ENCODE results near the gene SDCBP2.

The SDCBP2 gene

DNA sequence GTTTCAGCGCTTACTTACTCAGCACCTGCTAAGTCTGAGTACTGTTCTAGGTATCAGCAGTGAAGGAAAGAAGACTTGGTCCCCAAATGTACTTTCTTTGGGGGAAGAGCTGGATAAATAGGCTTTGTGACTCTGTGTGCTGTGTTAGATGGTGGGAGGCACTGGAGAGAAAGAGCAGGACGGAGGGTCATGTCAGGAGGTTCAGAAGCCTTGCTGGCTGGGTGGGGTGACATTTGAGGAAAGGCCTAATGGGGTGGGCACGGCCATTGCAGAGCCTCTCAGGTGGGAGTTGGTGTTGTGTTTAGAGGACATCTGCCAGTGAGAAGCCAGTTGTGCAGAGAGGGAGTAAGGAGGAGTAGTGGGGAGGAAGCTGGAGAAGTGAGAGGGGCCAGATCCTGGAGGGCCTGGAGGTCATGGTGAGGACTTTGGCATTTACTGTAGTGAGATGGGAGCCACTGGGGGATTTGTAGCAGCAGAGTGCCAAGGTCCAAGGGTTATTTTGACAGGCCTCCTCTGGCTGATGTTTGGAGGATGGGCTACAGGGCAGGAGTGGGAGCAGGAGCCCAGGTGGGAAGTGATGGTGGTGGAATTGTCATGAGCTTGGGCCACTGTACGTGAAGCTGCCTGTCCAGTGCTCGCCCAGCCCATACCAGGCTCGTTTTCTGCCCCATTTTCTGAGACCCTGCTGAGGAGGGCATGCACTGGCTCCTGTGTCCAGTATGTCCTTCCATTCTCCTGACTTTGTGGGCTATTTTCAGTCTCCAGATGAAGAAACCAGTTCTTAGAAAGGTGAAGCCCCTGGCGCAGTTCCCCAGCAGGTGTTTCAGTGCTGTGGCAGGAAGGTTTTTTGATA is 886 bp downstream of the SDCBP2 start:
- DNase-seq = no peak

DNA sequence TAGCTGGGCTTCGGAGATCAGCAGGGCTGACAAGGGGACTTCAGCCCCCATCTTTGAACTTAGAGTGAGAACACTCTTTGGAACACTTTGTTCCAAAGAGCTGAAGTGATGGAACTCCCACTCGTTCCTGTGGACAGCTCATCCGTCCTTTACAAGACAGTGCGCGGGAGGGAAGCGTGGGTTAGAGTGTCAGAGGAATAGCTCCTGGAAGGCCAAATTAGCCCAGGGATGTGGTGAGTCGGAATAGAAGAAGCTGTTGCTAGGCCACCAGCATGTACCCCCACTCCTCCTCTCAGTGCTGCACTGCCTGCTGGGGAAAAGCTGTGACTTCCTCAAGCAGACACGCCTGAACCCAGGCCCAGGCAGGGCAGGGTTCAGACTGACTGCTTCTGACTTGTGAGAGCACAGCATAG is 1.7 kb downstream of the SDCBP2 start:
- DNase-seq = no peak

DNA sequence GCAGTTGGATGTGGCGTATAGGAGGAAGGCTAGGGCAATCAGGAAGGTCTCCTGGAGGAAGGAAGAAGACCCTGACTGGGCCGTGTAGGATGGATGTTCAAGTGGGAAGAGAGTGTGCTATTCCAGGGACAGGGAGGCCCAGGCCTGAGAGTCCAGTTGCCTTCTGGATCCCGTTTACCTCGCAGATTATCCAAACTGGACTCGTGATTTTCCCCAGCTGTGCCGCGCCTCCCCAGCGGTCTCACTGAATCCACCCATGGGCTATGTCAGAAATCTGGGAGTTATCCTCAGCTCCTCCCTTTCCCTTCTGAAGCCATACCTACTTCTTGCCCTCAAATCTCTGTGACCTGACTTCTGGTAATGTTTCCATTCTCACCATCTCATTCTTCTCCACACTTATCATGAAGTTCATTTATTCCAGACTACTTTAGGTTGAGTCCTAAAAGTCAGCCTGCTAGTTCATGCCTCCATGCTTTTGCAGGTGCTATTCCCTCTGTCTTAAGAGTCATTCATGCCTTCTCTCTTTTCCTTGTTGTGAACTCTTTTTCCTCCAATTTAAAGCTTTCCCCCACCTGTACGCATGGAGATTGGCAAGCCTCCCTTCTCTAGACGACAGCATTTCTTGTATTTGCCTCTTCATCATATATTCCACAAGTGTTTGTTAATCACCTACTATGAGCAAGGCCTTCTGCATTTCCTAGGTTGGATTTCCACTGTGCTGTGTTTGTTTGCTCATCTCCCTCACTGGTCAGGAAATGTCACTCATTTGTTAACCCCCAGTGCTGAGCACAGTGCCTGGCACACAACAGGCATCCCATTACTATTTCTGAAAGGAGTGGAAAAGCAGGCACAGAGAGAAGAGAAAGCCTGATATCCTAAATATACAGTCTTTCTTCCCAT is 2.7 kb downstream of the SDCBP2 start:
- no peak for DNase-seq

- peak; percentile 93 to 95 for DNase-seq
Observed at GRCh38 chr20:1325173-1326030, 3.5 kb downstream of the SDCBP2 start.

DNA sequence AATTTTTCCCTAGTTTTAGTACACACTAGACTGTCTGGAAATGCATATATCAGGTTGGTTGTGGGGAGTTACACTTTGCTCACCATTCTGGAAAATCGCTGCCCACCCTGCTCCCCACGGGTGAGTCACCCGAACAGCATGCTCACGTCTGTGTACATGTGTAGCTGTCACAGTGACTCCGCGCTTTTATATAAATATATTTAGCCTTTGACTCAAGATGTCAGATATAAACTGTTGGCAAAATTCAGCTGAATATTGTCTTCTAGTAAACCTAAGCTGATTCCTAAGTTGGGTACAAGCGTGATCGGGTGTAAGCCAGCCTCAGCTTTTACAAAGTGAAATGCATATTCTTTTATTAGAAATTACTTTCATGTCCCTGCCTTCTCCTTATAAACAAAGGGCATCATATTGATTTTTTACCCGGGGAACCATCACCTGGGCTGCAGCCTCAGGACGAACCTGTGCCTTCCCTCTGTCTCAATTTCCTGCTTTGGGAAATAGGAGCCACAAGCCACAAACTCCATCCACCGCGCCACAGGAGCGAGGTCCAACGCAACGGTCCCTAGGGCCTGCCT is 4.3 kb downstream of the SDCBP2 start:
- DNase-seq = no peak

DNA sequence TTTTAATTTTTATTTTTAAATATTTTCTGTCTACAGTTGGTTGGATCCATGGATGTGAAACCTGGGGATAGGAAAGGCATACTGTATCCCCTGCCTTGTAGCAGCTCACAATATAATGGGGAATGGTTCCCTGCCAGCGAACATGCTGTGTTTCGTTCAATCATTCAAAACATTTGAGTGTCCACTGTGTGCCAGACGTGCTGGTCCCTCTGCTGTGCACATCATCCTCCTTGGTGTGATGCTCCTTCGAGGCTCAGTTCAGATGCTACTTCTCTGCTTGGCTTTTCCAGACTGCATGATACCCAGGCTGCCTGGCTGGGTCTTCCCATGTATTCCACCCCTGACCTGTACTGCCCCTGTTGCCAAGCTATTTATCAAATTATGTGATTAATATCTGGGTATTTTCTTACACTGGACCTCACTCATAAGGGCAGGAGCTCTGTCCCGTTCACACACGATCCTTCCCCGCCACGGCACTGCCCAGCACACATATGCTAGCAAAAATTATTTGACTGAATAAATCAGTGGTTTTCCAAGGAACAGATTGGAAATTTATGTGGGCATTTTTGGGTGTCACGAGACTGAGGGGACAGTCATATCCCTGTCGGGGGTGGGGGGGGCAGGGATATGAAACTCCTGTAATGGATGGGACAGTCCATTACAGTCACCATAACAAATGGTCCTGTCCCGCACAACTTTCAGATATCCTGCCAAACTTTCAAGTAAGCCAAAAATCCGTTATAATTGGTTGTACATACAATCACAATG is 4.9 kb downstream of the SDCBP2 start:
- DNase-seq = no peak

DNA sequence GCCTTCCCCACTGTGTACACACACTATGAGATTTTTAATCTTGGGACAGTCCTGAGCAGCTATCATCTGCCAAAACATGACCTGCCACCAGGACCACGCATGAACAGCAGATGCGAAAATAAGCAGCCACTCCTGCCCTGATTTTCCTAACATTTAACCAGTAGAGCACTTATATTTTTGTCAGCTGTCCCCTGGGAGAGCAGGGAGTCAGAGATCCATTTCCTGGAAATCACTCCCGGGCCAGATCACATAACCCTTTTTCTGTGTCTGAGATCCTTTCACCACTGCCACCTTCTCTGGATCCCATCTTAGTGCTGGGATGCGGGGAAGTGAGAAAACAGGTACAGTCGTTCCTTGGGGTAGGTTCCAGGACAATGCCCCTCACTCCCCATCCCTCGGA is 5.7 kb downstream of the SDCBP2 start:
- DNase-seq = no peak

DNA sequence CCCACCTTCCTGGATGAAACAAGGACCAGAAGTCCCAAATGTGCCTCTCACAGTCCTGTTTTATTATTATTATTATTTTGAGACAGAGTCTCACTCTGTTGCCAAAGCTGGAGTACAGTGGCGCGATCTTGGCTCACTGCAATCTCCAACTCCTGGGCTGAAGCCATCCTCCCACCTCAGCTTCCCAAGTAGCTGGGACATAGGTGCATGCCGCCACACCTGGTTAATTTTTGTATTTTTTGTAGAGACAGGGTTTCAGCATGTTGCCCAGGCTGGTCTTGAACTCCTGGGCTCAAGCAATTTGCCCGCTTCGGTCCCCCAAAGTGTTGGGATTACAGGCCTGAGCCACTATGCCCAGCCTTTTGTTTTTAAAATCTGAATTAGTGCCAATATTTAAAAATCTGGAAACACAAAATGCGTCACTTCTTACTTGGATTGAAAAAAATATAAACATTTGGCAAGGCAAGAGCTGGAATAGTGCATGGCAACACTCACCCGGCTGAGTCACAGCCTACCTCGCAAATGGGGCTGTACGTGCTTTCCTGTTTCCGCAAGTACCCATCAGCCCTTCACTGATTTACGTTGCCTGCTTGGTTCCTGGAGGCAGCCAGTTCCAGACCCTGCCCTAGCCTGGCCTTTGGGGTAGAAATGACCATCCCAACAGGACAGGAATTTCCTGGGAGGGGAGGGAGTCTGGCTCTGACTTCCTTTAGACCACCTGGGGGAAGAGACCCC is 6.3 kb downstream of the SDCBP2 start:
- no peak for DNase-seq

- no peak for DNase-seq
Observed at GRCh38 chr20:1321654-1321939, 7.3 kb downstream of the SDCBP2 start.

GRCh38 chr20:1320902-1321653 is 7.9 kb downstream of the SDCBP2 start:
- DNase-seq = no peak

DNA sequence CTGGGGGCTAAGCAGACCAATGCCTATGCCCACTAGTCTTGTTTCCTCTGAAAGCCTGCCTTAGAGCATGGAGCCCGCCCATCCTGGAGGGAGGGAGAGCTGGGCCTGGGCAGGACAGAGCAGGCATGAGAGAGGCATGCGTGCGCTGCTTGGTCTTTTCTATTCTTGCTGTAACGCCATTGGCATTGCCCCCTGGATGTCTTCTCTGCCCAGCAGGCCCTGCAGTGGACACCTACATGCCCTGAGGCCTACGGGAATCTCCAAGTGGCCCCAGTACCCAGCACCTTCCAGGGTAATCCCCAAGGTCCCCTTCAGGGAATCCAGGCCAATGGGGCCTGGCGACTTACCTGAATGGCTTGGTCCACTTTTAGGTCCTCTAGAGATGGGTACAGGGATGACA is 8.9 kb downstream of the SDCBP2 start:
- DNase-seq = no peak

DNA sequence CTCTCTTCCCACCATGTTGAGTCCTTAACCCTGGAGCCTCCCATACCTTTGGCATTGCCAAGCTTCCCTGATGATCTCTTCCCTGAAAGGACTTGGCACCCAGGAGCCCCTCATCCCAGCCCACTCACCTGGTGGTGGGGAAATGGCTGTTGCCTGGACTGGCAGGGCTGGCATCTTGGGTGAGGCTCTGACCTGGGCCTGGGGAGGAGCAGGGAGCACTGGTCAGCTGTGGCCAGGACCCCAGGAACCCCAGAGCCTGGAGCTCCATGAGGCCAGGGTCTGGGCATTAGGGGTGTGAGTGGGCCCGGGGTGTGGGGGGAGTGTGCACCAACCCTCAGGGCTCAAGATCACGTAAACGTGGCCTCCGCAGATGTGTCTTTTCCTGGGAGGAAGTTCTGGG is 9.5 kb downstream of the SDCBP2 start:
- no peak for DNase-seq

DNA sequence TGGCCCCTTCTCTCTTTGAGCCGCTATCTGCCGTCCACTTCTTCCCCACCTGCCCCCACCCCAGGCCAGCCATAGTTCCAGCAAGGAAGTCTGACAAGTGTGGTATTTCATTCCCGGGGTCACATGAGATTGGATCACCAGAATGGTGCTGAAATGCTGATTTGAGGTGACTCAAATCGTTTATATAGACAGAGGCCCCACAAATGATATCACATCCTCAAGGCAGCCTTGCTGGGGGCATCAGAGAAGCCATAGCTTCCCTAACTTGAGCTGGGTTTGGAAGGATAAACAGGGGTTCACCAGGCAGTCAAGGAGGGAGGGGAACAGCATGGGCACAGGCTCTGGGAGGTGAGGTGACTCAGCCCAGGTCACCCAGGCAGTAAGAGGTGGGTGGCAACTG is 9.9 kb downstream of the SDCBP2 start:
- DNase-seq = no peak

DNA sequence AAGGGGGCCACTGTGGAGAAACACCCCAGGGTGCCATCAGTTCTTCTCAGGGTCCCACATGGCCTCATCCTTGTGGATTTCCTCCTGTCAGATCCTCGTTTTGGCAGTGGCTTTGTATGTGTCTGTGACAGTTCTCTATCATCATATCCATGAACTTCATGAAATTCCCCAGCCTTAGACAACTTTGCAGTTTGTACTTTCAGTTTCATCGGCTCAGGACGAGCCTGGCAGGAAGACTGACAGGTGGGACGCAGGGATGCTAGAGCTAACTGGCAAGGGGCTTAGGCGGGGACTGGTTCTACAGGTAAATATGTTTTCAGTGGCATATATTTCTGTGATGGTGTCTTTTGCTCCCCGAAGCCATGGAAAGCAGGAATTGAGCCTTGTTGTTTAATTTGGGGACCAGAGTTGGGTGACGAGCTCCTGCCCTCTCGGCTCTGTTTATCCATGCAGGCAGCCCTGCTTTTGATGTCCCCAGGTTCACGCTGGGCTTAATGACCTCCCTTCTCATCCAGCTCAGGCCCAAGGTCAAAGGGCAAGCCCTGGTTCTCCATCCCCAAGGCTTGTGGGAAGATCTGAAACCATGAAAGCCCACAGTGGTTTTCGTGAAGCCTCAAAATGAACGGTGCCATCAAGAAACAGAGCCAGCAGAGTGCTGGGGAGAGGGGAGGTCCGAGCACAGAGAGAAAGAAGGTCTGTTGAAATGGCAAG is 11.2 kb downstream of the SDCBP2 start:
- no peak for DNase-seq

GRCh38 chr20:1315804-1316203 is 13.1 kb downstream of the SDCBP2 start:
- DNase-seq = no peak

DNA sequence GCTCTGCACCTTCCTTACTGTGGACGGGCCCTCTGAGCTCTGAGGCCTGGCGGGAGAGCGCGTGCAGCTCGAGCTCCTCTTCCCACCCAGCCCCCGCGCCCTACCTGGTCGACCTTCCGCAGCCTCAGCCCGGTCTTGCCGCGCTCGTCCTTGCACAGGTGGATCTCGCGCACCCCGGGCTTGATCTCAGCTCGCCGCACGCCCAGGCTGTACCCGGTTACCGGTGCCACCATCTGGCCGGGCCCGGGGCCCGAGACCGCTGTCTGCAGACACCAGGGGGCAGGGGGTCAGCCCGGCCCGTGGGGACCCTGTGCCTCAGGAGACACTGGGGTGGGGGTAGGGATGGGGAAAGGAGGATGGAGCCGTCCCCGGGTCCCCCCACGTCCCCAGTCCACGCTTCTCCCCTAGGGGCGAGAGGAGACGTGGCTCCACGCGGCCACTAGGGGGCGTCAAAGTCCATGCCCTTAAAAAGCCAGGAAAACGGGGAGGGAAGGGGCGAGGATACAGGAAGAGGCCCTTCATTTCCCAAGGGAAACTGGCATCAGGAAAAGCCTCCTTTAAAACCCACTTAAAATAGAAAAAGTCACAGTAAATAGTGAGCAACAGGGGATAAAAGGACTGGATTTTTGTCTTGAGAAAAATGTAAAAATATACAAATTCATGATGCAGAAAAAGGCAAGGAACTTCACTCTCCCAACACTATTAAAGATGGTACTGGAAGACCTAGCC is 15.5 kb downstream of the SDCBP2 start:
- peak; percentile 58 to 73 for DNase-seq

- no peak for DNase-seq
Observed at GRCh38 chr20:1312904-1313235, 16.1 kb downstream of the SDCBP2 start.

DNA sequence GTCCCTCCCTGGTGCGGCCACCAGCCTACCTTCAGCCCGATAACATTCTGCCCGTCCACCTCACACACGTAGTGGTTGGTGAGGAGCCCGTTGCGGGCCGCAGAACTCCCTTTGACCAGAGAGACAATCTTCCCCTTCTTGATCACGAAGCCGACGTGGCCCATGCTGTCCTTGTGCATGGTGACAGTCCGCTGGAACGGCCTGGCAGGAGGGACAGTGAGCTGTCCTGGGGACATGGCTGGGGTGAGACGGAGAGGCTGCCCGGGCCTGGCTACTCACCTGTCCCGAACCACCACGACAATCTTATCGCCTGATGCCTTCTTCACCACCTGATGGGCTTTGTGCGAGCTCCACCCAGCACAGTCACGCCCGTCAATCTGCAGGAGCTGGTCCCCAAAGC is 16.6 kb downstream of the SDCBP2 start:
- no peak for DNase-seq

DNA sequence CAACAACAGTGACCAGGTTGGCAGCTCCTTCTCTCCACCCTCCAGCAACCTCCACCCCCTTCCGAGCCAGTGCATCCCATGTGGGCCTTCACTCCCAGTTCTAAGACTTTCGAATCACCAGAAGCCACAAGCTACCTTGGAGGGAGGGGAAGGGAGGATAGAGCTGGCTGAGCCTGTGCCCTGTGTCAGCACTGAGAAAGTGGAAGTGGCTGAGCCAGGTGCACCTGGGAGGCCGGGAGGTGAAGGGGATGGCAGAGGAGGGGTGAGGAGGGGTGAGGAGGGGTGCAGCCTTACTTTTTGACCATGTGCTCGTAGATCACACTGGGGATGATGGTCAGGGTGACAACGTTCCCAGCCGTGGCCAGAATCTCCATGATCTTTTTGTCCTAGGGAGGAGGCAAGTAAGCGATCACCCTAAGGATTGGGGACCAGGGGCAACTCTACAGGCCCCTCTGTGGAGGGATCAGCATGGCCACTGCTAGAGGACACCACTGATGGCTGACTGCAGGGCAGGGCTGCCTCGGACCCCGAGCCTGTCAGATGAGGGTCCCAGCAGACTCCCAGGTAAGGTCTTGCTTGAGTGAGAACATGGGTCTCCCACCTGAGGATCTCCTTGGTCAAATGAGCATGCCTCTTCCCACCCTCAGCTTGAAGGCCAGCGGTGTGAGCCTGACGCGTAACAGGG is 18.3 kb downstream of the SDCBP2 start:
- no peak for DNase-seq

All from NCI-H1930 (cell line).